Measurements from ENCODE around the gene SCARB2.
"Not testable (repeated sequence)": the region's sequence is repeated elsewhere in the genome, so short reads cannot be mapped to it uniquely, and the experiment has no call there.

DNA sequence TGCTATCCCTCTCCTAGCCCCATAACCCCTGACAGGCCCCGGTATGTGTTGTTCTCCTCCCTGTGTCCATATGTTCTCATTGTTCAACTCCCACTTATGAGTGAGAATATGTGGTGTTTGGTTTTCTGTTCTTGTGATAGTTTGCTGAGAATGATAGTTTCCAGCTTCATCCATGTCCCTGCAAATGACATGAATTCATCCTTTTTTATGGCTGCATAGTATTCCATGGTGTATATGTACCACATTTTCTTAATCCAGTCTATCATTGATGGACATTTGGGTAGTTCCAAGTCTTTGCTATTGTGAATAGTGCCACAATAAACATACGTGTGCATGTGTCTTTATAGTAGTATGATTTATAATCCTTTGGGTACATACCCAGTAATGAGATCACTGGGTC lies 30.3 kb upstream of the SCARB2 start:
- TF ChIP-seq POLR2A (IDR thresholded peaks at IDR 0.05), result not testable (repeated sequence)
- TF ChIP-seq, protein P1, sequence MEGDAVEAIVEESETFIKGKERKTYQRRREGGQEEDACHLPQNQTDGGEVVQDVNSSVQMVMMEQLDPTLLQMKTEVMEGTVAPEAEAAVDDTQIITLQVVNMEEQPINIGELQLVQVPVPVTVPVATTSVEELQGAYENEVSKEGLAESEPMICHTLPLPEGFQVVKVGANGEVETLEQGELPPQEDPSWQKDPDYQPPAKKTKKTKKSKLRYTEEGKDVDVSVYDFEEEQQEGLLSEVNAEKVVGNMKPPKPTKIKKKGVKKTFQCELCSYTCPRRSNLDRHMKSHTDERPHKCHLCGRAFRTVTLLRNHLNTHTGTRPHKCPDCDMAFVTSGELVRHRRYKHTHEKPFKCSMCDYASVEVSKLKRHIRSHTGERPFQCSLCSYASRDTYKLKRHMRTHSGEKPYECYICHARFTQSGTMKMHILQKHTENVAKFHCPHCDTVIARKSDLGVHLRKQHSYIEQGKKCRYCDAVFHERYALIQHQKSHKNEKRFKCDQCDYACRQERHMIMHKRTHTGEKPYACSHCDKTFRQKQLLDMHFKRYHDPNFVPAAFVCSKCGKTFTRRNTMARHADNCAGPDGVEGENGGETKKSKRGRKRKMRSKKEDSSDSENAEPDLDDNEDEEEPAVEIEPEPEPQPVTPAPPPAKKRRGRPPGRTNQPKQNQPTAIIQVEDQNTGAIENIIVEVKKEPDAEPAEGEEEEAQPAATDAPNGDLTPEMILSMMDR (IDR thresholded peaks at IDR 0.05), result not testable (repeated sequence)
